IPS DF 6.9 (cell line): ENCODE results near the gene GLYATL1B.
"Not testable (repeated sequence)": the region's sequence is repeated elsewhere in the genome, so short reads cannot be mapped to it uniquely, and the experiment has no call there.

Experiments
- DNase-seq: peaks from one replicate; pipeline ENCODE4 v3.0.0-alpha.2; 2013; ENCODE audit warnings: low read depth, low spot score
- H3K27ac ChIP-seq: one replicate; pipeline ENCODE4 v1.5.1; 2013; ENCODE audit warnings: low read length, control low read depth
- H3K27me3 ChIP-seq: 2 replicates; pipeline ENCODE4 v1.6.1; 2013; ENCODE audit warnings: mild to moderate bottlenecking, low read length; ENCODE audit not compliant: control insufficient read depth, insufficient read depth
- H3K36me3 ChIP-seq: 2 replicates; pipeline ENCODE4 v1.6.1; 2013; ENCODE audit warnings: low read length; ENCODE audit not compliant: control insufficient read depth, insufficient read depth
- H3K4me1 ChIP-seq: 2 replicates; pipeline ENCODE4 v1.6.1; 2013; ENCODE audit warnings: low read length; ENCODE audit not compliant: control insufficient read depth, insufficient read depth
- H3K4me3 ChIP-seq: 2 replicates; pipeline ENCODE4 v1.5.1; 2013; ENCODE audit warnings: mild to moderate bottlenecking, low read length
- H3K9me3 ChIP-seq: 2 replicates; pipeline ENCODE4 v1.6.1; 2013; ENCODE audit warnings: low read length, inconsistent platforms; ENCODE audit not compliant: control insufficient read depth, insufficient read depth
- WGBS: extraction: QIAGEN DNeasy Blood & Tissue Kit; methylation state at CpG from one replicate; pipeline ENCODE4 v1.1.7; 2013; ENCODE audit warnings: mixed read lengths, missing lambda C conversion rate; ENCODE audit not compliant: insufficient read length, insufficient coverage; 5-methylcytosine and 5-hydroxymethylcytosine counted together

GLYATL1B gene

DNA sequence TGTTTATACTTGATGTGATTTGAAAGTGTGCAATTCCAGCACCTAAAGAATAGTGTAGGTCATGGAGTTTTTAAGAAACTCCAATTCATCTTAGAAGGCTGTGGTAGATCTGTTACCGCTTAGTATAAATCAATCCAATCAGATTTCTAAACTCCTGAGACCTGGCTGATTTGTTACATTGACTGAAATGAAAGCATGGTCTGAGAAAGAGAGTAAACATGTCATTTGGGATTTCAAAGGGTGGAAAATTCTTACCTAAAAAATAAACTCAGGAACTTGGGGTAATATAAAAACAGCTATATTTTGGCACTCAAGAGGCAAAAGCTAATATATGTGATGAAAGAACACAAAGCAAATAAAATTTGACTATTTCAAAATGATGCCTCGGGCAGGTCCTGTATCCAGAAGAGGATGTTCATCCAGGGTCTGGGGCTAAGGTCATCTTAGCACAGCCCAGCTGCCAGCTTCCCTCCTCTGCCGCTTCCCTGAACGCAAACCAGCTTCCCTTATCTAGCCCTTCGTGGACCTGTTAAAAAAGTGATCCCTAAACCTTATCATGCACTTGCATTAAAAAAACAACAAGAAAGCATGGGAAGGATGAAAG lies 10.0 kb downstream of the GLYATL1B start:
- H3K36me3 ChIP-seq, H3K27me3 ChIP-seq, DNase-seq, H3K9me3 ChIP-seq, H3K27ac ChIP-seq, H3K4me3 ChIP-seq, H3K4me1 ChIP-seq: not testable (repeated sequence)
- no CpG with 5 or more reads among the region's 5 CpGs for WGBS

DNA sequence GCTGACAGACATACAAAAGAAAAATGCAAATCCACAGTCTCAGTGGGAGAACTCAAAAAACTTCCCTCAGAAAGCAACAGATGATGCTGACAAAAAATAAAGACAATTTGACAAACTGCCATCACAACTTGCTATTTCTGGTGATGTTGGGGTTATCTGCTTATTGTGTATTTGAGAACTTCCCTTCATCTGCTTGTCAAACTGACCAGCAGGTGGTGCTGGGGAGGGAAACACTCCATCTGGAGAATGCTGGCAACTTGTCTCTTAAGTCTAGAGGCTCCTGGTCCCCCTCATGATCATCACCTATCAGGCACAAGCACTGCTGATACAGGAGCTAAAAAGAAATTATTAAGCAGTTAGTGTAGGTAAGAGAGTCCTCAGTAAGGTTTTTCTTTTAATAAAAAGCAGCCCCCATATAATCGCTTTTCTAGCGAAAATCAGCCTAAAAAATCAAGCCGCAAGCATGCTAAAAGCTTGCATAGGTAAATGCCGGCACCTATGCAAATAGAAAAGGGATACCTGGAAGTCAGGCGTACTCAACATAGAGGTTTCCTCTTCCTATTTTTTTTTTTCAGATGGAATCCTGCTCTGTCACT lies 11.1 kb downstream of the GLYATL1B start:
- H3K4me3 ChIP-seq, result no peak overlapping the region
- WGBS, result no CpG with 5 or more reads among the region's 5 CpGs
- H3K27ac ChIP-seq, result no peak overlapping the region
- no peaks in the 10 kb centered on the region for H3K36me3 ChIP-seq
- H3K9me3 ChIP-seq, result no peaks in the 10 kb centered on the region
- no peaks in the 10 kb centered on the region for H3K27me3 ChIP-seq
- peaks cover 3% of the 10 kb centered on the region for H3K4me1 ChIP-seq
- no peak for DNase-seq

DNA sequence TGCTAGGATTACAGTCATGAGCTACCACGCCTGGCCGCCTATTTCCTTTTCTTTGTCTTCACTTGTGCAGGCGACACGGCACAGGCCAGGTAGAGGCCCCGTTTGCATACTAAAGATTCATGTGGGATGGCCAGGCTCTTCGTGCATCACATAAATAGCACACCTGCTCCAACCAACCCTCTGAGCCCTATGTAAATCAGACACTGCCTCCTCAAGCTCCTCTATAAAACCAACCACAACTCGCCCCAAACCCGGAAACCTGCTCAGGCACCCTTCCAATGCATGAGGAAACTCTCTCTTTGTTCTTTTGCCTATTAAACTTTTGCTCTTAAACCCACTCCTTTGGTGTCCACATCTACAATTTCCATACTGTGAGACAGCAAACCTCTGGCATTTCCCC lies 11.8 kb downstream of the GLYATL1B start:
- H3K36me3 ChIP-seq, H3K4me1 ChIP-seq, H3K27ac ChIP-seq, DNase-seq, H3K27me3 ChIP-seq, H3K4me3 ChIP-seq, H3K9me3 ChIP-seq: not testable (repeated sequence)
- WGBS, result no CpG with 5 or more reads among the region's 8 CpGs

DNA sequence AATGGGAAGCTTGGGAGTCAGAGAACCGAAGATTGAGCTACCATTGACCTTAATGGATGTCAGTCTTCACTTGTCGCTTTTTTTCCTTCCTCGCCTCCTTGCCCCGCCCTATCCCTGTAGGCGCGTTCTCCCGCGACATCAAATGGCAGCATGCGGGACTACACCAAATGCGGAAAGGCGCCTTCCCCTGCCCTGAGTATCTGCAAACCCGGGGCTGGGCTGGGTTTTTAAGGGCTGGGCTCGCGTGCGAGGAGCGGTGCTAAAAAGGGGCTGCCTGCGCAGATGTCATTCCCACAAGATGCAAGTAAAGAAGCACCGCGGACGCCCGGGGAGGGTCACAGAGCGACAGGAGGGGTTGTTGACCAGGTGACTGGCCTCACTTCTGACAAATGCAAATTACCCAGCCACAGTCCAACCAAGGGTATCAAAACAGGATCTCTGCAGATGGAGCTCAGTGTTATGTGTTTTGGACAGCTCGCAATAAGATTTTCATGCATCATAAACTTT lies 16.2 kb downstream of the GLYATL1B start:
- Histone ChIP-seq H3K27ac (no peak overlapping the region), H3K36me3 (no peaks in the 10 kb centered on the region), H3K4me3 (no peak overlapping the region; the same call in 1 of the 2 replicates), H3K27me3 (no peaks in the 10 kb centered on the region; the same call in 1 of the 2 replicates), H3K4me1 (peaks cover 1% of the 10 kb centered on the region; the same call in 1 of the 2 replicates), H3K9me3 (no peaks in the 10 kb centered on the region)
- peak; percentile 47 for DNase-seq
- WGBS, result no CpG with 5 or more reads among the region's 23 CpGs

DNA sequence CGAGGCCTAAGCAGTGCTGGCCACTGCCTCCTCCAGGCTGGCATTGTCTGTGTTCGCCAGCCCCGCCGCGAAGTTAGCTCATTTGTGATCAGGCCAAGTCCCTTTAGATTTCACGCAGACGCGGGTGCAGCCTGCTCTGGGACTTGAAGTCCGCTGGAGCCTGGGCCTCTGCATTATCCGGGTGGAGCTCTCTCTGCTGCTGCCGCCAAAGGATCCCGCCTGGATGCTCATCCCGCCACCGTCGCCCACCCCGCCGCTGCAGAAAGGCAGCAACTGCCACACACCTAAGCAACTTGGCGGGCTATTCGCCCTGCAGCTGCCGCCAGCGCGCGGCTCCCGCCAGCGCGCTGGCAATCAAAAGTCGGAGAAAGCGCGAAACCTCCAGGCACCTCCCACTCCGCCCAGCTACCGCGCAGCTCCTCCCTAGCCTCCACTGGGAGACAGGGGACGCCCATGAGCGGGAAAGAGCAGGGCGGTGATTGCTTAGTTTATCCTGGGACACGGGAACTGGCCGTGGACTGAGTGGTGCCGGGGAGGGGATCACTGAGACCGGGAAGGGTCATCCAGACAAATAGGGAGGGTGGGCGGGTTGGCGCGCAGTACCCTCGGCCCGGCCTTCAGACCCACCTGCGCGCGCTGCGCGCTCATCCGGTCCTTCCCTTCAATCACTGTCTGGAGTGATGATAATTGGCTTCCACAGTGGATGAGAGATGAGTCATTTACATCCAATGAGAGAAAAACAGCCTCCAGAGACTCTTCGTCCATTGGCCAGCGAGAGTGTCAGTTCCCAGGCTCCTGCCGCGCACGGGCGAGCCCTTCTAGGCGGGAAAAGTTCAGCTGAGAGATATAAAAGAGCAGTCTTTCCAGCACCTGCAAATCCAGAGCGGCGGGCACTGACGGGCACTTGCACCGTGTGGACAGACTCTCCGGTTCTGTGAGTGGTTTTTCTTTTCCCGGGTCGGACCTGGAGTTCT lies 20.5 kb downstream of the GLYATL1B start, which contains the start of gene FAM111B:
FAM111B (plus strand) TSS at position 875 of the 974 bp plus-strand sequence. CDS start 2,389 bp downstream, outside the sequence.
- H3K9me3 ChIP-seq, result no peaks in the 10 kb centered on the region
- DNase-seq, result peak; percentile 78
- WGBS, result no CpG with 5 or more reads among the region's 64 CpGs
- H3K27me3 ChIP-seq, result no peaks in the 10 kb centered on the region; the same call in 1 of the 2 replicates
- H3K4me1 ChIP-seq, result no peaks in the 10 kb centered on the region; the same call in 1 of the 2 replicates
- no peaks in the 10 kb centered on the region for H3K36me3 ChIP-seq
- H3K4me3 ChIP-seq, result peak within 1 kb of the TSS; percentile 37; the same call in 1 of the 2 replicates
- H3K27ac ChIP-seq, result no peak within 1 kb of the TSS

DNA sequence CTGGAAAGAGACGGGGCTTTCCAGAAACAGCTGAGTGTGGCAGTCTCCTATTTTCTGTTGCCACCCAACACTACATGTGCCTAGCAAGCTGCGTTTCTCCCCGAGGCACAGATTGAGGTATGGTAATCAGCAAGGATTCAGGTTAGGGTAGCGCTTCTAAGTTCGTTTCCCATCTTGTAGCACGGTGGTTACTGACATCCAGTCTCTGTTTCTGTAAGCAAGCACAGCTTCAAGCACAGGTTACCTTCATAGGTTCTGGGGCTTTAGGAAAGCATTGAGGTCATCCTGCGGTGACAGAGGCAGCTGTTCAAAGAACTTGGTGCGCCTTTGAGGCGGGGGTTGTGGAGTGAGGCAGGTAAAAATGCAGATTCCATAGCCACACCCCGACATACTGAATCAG lies 21.6 kb downstream of the GLYATL1B start:
- H3K27ac ChIP-seq, H3K4me1 ChIP-seq, H3K36me3 ChIP-seq, H3K27me3 ChIP-seq, DNase-seq, H3K9me3 ChIP-seq: not testable (repeated sequence)
- H3K4me3 ChIP-seq, result peak overlapping the region; percentile 28; the same call in 1 of the 2 replicates
- WGBS, result no CpG with 5 or more reads among the region's 10 CpGs

DNA sequence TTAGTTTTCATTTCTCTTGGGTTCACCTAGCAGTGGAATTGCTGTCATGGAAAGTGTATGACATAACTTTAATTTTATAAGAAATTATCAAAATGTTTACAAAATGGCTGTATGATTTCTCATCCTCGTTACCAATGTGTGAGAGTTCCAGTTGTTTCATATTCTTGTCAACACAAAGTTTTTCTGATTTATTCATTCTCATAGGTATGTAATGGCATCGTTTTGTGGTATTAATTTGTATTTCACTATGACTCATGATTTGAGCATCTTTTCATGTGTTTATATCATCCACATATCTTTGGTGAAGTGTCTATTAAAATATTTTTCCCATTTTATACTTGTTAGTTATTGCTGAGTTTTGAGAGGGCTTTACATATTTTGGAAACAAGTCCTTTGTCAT lies 26.4 kb downstream of the GLYATL1B start:
- WGBS, result no CpG with 5 or more reads among the region's 2 CpGs
- H3K4me3 ChIP-seq, result no peak overlapping the region
- DNase-seq, result no peak
- H3K36me3 ChIP-seq, result peaks cover 4% of the 10 kb centered on the region; the same call in 1 of the 2 replicates
- H3K27ac ChIP-seq, result no peak overlapping the region
- H3K4me1 ChIP-seq, result no peaks in the 10 kb centered on the region
- H3K9me3 ChIP-seq, result no peaks in the 10 kb centered on the region
- H3K27me3 ChIP-seq, result no peaks in the 10 kb centered on the region

DNA sequence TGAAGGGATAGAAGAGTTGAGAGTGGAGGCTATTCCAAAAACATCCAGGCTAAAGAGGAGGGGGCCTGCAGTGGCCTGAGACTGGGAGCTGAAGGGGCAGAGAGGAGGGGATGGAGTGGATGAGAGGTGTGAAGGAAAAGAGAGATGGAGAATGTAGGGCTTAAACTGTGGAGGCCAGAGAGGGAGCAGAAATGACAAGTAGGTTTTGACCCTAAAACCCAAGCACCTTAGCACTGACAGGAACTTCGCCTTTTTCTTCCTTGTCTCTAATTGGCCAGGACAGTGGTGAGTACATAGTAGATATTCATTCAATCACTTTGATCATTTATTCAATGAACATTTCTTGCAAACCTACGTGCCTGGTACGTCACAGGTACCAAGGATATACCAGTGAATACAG lies 28.2 kb downstream of the GLYATL1B start:
- H3K4me3 ChIP-seq, result no peak overlapping the region
- no CpG with 5 or more reads among the region's 3 CpGs for WGBS
- no peaks in the 10 kb centered on the region for H3K4me1 ChIP-seq
- peaks cover 4% of the 10 kb centered on the region; the same call in 1 of the 2 replicates for H3K36me3 ChIP-seq
- DNase-seq, result no peak
- no peaks in the 10 kb centered on the region for H3K27me3 ChIP-seq
- H3K27ac ChIP-seq, result no peak overlapping the region
- no peaks in the 10 kb centered on the region; the same call in 1 of the 2 replicates for H3K9me3 ChIP-seq

DNA sequence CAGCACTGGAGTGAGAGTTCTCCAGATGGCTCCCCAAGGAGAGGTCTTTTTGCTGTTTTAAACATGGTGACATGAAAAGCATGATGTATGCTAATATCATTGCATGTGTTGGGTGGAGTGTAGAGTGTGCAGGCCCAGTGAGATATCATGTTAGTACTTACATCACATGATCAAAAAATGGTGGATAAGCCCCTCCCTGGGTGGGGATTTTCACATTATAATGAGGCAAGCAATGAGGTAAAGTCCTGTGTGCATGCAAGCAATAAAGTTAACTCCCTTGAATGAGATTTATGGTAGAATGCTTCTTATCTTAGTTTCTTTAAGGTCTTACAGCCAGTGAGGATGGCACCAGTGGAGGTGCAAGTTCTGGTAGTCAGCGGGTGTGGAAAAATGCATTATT lies 29.4 kb downstream of the GLYATL1B start:
- no peaks in the 10 kb centered on the region; the same call in 1 of the 2 replicates for H3K9me3 ChIP-seq
- H3K36me3 ChIP-seq, result peaks cover 4% of the 10 kb centered on the region; the same call in 1 of the 2 replicates
- H3K27me3 ChIP-seq, result no peaks in the 10 kb centered on the region
- no peak for DNase-seq
- H3K27ac ChIP-seq, result no peak overlapping the region
- H3K4me1 ChIP-seq, result no peaks in the 10 kb centered on the region
- WGBS, result no CpG with 5 or more reads among the region's 1 CpG
- no peak overlapping the region for H3K4me3 ChIP-seq

DNA sequence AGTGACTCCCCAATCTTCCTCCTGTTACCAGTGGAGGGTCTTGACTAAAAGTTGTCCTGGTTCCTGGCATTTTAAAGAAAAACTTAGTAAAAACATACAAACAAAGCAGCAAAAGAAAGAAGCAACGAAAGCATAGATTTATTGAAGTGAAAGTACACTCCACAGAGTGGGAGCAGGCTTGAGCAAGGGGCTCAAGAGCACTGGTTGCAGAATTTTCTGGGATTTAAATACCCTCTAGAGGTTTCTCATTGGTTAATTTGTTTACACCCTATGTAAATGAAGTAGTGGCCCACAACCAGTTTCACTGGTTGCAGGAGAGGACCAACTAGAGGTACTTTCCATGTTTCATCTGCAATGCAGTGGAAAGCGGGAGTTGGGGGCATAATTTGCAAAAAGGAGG lies 31.7 kb downstream of the GLYATL1B start:
- no CpG with 5 or more reads among the region's 2 CpGs for WGBS
- Histone ChIP-seq H3K9me3 (no peaks in the 10 kb centered on the region; the same call in 1 of the 2 replicates), H3K4me3 (no peak overlapping the region), H3K4me1 (no peaks in the 10 kb centered on the region), H3K27me3 (no peaks in the 10 kb centered on the region), H3K27ac (no peak overlapping the region), H3K36me3 (peaks cover 4% of the 10 kb centered on the region; the same call in 1 of the 2 replicates)
- DNase-seq, result no peak
